ENCODE results near the gene IFNLR1. TPM values are rescaled to one million over a fixed set of nuclear protein-coding genes. Genes with fewer than 3 reads are reported as not detected.

IFNLR1 gene
- total and polyA plus RNA-seq, 2 of the 8 experiments (the other 6 are each of a cell fraction or from before 2014, with no cell fraction given) = 6.8 to 10.1 TPM

DNA sequence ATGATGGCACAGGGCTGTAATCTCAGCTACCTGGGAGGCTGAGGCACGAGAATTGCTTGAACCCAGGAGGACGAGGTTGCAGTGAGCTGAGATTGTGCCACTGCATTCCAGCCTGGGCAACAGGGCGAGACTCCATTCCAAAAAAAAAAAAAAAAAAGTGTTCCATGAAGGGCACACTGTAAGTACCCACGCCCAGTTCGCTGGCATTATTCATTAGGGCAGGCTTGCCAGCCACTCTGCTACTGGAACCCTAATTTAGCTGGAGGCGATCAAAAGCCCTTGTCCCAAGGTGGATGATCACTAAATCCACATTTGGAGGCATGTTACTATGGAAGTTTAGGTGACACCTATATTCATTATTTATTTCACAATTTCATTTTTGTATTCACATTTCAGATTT, 5.0 kb downstream of the IFNLR1 start:
- POLR2A ChIA-PET (ENCODE audit: partially characterized antibody) = interaction anchor here (3.6 kb wide), 1 partner anchor 29 kb away, joined by 10 read pairs; no protein-coding TSS in a partner anchor
- Histone ChIP-seq H2BK120ac (replicated peaks; ENCODE audit: low read depth, low read length) (no peak overlapping the region), H2BK15ac (ENCODE audit: low read length) (no peak overlapping the region), H3K79me1 (ENCODE audit: low read depth, low read length) (peaks cover 7% of the 10 kb centered on the region; the same call in 1 of the 2 replicates), H3K56ac (replicated peaks; ENCODE audit: insufficient read length, low read depth, low read length) (no peak overlapping the region), H2BK12ac (ENCODE audit: low read depth, low read length) (no peak overlapping the region), H3K4me1 (replicated peaks in 1 of 4; ENCODE audit: control insufficient read depth in 3 of 4, insufficient read depth in 4 of 4, low read length in 3 of 4) (peaks cover 0 to 2% (median 0%) of the 10 kb centered on the region in 4 experiments; a peak in 2 of 7 replicates), H3K18ac (ENCODE audit: extremely low read depth, low read length) (no peak overlapping the region), H4K20me1 (replicated peaks in 1 of 2; ENCODE audit: control insufficient read depth in 1 of 2, insufficient read depth in 2 of 2, low read length in 2 of 2) (no peaks in the 10 kb centered on the region), H3K9me3 (ENCODE audit: insufficient read depth in 2 of 2, low read depth in 1 of 2, low read length in 1 of 2) (no peaks in the 10 kb centered on the region), H2AK5ac (ENCODE audit: low read depth, low read length) (no peak overlapping the region), H2BK5ac (ENCODE audit: low read depth, low read length) (no peak overlapping the region), H4K91ac (replicated peaks; ENCODE audit: insufficient read length, low read length) (no peak overlapping the region), H3K14ac (ENCODE audit: insufficient read length) (no peak overlapping the region), H3K4me2 (ENCODE audit: insufficient read depth in 1 of 2, low read depth in 2 of 2, low read length in 2 of 2) (no peak overlapping the region), H3K27ac (ENCODE audit: low read depth, low read length) (no peak overlapping the region), H4K8ac (ENCODE audit: extremely low read depth, insufficient read depth, low read length) (no peak overlapping the region), H3K4me3 (ENCODE audit: extremely low read depth in 1 of 4, insufficient read depth in 2 of 4, low read depth in 3 of 4, low read length in 4 of 4) (no peak overlapping the region), H3K23me2 (ENCODE audit: low read depth, low read length) (peaks cover 5% of the 10 kb centered on the region), H4K5ac (ENCODE audit: insufficient read length, low read depth, low read length) (no peak overlapping the region), H3K79me2 (ENCODE audit: control insufficient read depth in 1 of 2, insufficient read depth in 2 of 2, low read length in 2 of 2) (peaks cover 0 to 8% of the 10 kb centered on the region in 2 experiments; a peak in 2 of 4 replicates), H3K4ac (replicated peaks; ENCODE audit: insufficient read length, low read depth, low read length) (no peak overlapping the region), H3K23ac (ENCODE audit: insufficient read length) (no peak overlapping the region), H3K27me3 (replicated peaks in 1 of 4; ENCODE audit: control insufficient read depth in 3 of 4, extremely low read depth in 1 of 4, insufficient read depth in 3 of 4, low read length in 3 of 4) (no peaks in the 10 kb centered on the region; a peak in 1 of 7 replicates), H2AFZ (ENCODE audit: low read length) (no peak overlapping the region), H2BK20ac (ENCODE audit: low read length) (no peak overlapping the region), H3K36me3 (ENCODE audit: control insufficient read depth in 2 of 4, insufficient read depth in 4 of 4, low read length in 3 of 4) (peaks cover 0 to 8% (median 1%) of the 10 kb centered on the region in 4 experiments; a peak in 2 of 8 replicates), H3K9ac (replicated peaks in 1 of 4; ENCODE audit: extremely low read depth in 1 of 4, low read depth in 3 of 4, low read length in 3 of 4) (no peak overlapping the region)
- FAIRE-seq (no peak), DNase-seq (ENCODE audit: low read depth in 1 of 2, low spot score in 2 of 2) (no peak)
- TF ChIP-seq TBP (IDR thresholded peaks at IDR 0.05; ENCODE audit: low read depth, low read length) (no peak), POU5F1 (IDR thresholded peaks at IDR 0.05; ENCODE audit: low read depth, low read length) (no peak), TAF1 (IDR thresholded peaks at IDR 0.05; ENCODE audit: low read depth, low read length) (no peak), NANOG (IDR thresholded peaks at IDR 0.05; ENCODE audit: insufficient read depth, low read depth, low read length, poor library complexity, severe bottlenecking) (no peak), NRF1 (IDR thresholded peaks at IDR 0.05; ENCODE audit: low read depth, low read length) (no peak), MAFK (IDR thresholded peaks at IDR 0.05; ENCODE audit: low read depth, low read length) (no peak), KDM1A (IDR thresholded peaks at IDR 0.05; ENCODE audit: borderline replicate concordance, low read length) (no peak), SP1 (IDR thresholded peaks at IDR 0.05; ENCODE audit: low read depth, low read length) (no peak)
- 82% methylated on average over 6 of the region's 6 CpGs; no CpG with 5 or more reads in 1 of the 2 experiments for WGBS, 2 experiments (ENCODE audit: extremely low coverage in 1 of 2, insufficient coverage in 1 of 2, insufficient read length in 1 of 2, insufficient replicate concordance in 2 of 2, low coverage in 1 of 2, low lambda C conversion rate in 2 of 2, missing lambda C conversion rate in 1 of 2)
- CTCF ChIA-PET (ENCODE audit: partially characterized antibody) = interaction anchor here (0.9 to 1.8 kb wide), 3 partner anchors 24 to 32 kb away, joined by 3 to 5 read pairs (median 5); no protein-coding TSS in a partner anchor

Data from H1 (cell line).